HUES64 (cell line): ENCODE data around the gene MFAP3.

Experiments
- H3K27ac ChIP-seq: 2 replicates; pipeline ENCODE4 v1.7.0; 2013; ENCODE audit warnings: low read depth, low read length, inconsistent platforms
- H3K27me3 ChIP-seq: 2 replicates; pipeline ENCODE4 v1.6.1; 2013; ENCODE audit warnings: mild to moderate bottlenecking, low read length; ENCODE audit not compliant: insufficient read depth
- H3K36me3 ChIP-seq: 2 replicates; pipeline ENCODE4 v1.6.1; 2013; ENCODE audit warnings: mild to moderate bottlenecking, low read length; ENCODE audit not compliant: insufficient read depth
- H3K4me1 ChIP-seq: 2 replicates; pipeline ENCODE4 v1.6.1; 2013; ENCODE audit warnings: mild to moderate bottlenecking, low read length, moderate library complexity; ENCODE audit not compliant: insufficient read depth
- H3K4me3 ChIP-seq: 2 replicates; pipeline ENCODE4 v1.5.1; 2013; ENCODE audit warnings: mild to moderate bottlenecking, low read length, moderate library complexity
- H3K9ac ChIP-seq: 2 replicates; pipeline ENCODE4 v1.6.1; 2013; ENCODE audit warnings: mild to moderate bottlenecking, low read depth, low read length
- H3K9me3 ChIP-seq: 2 replicates; pipeline ENCODE4 v1.6.1; 2013; ENCODE audit warnings: low read depth, low read length; ENCODE audit not compliant: insufficient read depth
- WGBS: fragments of 150-250, 120-280 bp; methylation state at CpG from one replicate; pipeline ENCODE4 v1.1.7; 2013; ENCODE audit warnings: missing lambda C conversion rate; 5-methylcytosine and 5-hydroxymethylcytosine counted together

MFAP3 gene

DNA sequence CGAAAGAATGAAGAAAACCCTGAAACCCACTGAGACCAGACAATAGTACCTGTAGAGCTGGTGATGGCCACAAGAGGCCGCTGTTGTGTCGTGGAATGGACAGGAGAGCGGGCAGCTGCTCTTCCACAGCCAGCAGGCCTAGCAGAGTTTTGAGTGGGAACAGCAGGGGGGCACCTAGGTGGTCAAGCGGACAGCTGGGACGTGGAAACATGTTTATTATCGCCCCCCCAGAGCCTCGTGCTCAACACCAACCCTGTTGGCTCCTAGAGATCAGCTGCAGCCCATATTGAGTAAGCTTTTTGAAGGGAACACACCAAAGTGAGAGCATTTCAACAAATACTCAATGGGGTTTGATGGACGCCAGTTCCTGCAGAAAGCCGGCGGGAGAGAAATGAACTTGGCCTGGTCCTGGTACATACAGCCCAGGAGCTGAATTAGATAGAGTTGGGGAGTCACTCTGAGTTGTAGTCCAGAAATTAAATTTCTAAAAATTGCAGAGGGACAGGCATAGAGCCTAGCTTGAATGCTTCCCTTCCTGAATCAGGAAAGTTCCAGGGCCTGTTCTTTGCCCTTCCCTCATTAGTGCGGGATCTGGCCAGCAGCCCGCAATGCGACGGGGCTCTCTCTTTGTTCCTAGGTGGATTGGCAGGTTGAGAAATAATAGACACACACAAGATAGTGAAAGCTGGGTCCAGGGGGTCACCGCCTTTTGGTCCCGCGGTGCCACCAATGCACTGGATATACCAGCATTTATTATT is 33.8 kb downstream of the MFAP3 start:
- Histone ChIP-seq H3K27ac (no peak overlapping the region), H3K4me1 (0 out of 2 replicates have a peak, but pooled peaks cover under 1% of the 10 kb centered on the region), H3K36me3 (no peaks in the 10 kb centered on the region), H3K4me3 (no peak overlapping the region), H3K9me3 (no peaks in the 10 kb centered on the region), H3K27me3 (no peaks in the 10 kb centered on the region), H3K9ac (no peak overlapping the region)
- WGBS = 40% methylated on average over 18 of the region's 18 CpGs

DNA sequence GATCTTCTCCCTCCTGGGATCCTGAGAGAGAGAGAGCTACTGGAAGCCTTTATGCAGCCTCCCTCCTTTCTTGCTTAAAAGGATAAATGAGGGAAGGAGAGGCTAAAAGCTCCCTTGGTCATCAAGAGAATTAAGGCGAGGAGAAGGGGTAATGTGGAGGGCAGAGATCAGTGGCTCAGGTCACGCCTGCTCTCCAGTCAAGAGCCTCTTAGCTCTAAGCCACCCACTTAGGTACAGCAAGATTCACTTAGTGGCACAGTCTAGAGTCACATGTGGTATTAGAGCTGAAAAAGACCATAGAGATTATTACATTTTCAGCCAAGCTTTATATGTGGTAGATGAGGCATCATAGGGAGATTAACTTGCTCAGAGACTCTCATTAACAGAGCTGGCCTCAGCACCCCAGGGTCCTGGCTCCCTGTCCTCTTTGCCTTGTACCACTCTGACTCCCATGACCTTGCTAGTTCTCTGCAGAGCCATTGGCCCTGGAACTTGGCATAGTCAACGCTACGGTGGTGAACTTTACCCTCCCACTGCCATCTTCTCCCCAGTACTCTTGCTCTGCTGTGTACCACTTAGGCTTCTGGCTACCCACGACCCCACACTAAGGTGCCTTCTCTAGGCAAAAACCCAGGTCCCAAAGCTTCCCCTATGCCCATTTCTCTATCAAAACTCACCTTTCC is 37.6 kb downstream of the MFAP3 start:
- H3K4me3 ChIP-seq = no peak overlapping the region
- H3K36me3 ChIP-seq = no peaks in the 10 kb centered on the region
- peaks cover 15% of the 10 kb centered on the region for H3K4me1 ChIP-seq
- no peak overlapping the region for H3K9ac ChIP-seq
- no peaks in the 10 kb centered on the region for H3K9me3 ChIP-seq
- 79% methylated on average over 5 of the region's 5 CpGs for WGBS
- H3K27me3 ChIP-seq = 0 out of 2 replicates have a peak, but pooled peaks cover 3% of the 10 kb centered on the region
- H3K27ac ChIP-seq = no peak overlapping the region

DNA sequence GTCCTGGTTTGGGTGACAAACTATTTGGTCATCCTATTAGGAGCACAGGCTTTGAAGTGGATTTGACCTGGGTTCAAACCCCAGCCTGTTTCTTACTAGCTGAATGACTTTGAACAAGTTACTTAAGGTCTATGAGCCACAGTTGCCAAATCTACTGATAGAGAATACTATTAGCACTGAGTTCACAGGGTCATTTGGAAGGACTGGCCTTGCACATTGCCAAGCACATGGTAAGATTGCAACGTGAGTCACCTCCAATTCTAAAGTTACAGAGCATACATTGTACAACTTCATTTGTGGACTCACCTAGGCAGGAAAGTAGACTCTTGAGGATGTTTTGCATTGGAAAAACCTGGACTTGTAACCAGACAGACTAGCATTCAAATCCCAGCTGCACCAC is 38.9 kb downstream of the MFAP3 start:
- Histone ChIP-seq H3K9me3 (no peaks in the 10 kb centered on the region), H3K27ac (no peak overlapping the region), H3K9ac (no peak overlapping the region), H3K4me1 (peaks cover 15% of the 10 kb centered on the region), H3K27me3 (0 out of 2 replicates have a peak, but pooled peaks cover 3% of the 10 kb centered on the region), H3K36me3 (no peaks in the 10 kb centered on the region), H3K4me3 (no peak overlapping the region)
- 62% methylated on average over 1 of the region's 1 CpG for WGBS

DNA sequence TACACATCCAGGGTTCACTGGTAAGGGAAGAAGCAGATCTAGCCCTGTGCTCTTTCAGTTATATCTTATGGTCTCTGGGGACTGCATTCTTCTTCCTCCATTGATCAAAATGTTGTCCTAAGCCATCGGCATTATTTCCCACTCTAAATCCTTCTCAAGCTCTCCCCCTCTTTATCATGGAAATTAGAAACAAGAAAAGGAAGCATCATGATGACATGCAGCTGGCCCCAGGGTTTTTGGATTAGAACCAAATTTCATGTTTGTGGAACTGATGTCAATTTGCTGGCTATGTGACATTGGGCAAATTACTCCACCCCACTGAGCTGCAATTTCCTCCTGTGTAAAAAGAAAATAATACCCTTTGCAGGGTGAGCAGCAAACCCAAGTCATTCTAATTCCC is 39.5 kb downstream of the MFAP3 start:
- WGBS = 43% methylated on average over 1 of the region's 1 CpG
- Histone ChIP-seq H3K4me1 (peaks cover 20% of the 10 kb centered on the region), H3K27ac (no peak overlapping the region), H3K4me3 (no peak overlapping the region), H3K27me3 (0 out of 2 replicates have a peak, but pooled peaks cover 3% of the 10 kb centered on the region), H3K9ac (no peak overlapping the region), H3K36me3 (no peaks in the 10 kb centered on the region), H3K9me3 (no peaks in the 10 kb centered on the region)

DNA sequence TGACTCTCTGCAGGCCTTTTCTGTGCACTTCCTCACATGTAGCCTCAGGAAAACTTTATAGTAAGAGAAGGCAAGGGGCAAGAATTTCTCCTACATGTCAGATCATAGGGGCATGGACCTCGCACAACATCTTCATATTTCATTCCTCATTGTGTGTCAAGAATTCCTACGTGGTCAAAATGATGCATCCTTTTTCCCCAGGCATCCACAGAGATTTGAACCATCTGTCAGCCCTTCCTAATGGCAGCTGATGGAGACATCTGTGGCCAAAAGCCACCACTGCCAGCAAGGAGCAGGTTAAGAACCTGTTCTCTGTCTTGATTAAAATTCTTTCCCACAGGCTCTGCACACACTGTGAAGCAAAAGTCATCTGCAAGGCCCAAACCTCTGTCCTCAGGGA is 42.5 kb downstream of the MFAP3 start:
- H3K27me3 ChIP-seq = peaks cover 13% of the 10 kb centered on the region; the same call in 1 of the 2 replicates
- H3K27ac ChIP-seq = no peak overlapping the region
- no peaks in the 10 kb centered on the region for H3K36me3 ChIP-seq
- H3K4me3 ChIP-seq = no peak overlapping the region
- H3K4me1 ChIP-seq = peaks cover 42% of the 10 kb centered on the region
- H3K9me3 ChIP-seq = no peaks in the 10 kb centered on the region
- 93% methylated on average over 2 of the region's 2 CpGs for WGBS
- no peak overlapping the region for H3K9ac ChIP-seq

DNA sequence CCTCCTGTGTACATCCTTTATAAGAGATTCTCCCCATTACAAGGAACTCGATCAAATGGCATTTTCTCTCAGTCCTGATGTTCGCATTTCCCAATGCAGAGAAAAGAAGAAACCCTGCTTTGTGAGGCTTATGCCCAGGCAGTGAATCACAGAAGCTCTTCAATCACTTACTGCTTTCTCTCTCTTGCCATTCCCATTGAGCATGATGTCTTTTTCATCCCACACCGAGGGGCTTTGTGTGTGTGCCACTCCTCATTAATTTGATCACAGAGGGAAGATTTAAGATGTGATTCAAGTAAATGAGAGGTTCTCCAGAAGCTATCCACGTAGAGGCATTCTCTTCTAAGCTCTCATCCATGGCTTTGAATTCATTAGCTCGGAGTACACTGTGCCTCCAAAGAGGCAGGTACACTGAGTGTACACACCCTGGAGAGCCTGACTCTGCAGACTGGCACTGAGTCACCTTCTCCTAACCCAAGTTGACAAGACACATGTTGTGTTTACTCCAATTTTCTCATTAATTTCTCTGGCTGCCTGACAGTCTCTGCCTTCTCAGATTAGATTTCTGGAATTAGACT is 45.4 kb downstream of the MFAP3 start:
- Histone ChIP-seq H3K27ac (no peak overlapping the region), H3K4me3 (no peak overlapping the region), H3K36me3 (no peaks in the 10 kb centered on the region), H3K9ac (no peak overlapping the region), H3K27me3 (peaks cover 10% of the 10 kb centered on the region; the same call in 1 of the 2 replicates), H3K9me3 (no peaks in the 10 kb centered on the region), H3K4me1 (peaks cover 45% of the 10 kb centered on the region)
- WGBS = 84% methylated on average over 5 of the region's 5 CpGs

DNA sequence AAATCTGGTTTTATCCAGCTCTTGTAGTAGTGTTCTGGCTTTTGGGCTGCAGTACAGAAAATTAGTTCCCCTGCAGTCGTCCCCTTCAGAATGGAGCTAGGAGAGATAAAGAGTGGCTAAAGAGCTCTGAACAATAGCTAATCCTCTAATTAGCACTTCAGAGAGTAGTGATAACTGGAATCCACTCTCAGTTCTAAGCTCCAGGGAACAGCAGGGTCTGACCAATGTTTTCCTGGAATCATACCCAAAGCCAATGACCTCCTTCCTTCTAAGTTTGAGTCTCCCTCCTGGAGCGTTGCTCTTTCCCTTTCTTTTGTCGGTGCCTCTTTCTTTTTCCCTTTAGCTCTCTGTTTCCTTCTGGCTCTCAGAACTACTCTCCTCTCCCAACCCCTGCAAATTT is 47.4 kb downstream of the MFAP3 start:
- H3K27me3 ChIP-seq = peaks cover 10% of the 10 kb centered on the region; the same call in 1 of the 2 replicates
- H3K36me3 ChIP-seq = no peaks in the 10 kb centered on the region
- 14% methylated on average over 3 of the region's 3 CpGs for WGBS
- no peak overlapping the region for H3K9ac ChIP-seq
- no peak overlapping the region for H3K4me3 ChIP-seq
- H3K27ac ChIP-seq = no peak overlapping the region
- H3K9me3 ChIP-seq = no peaks in the 10 kb centered on the region
- H3K4me1 ChIP-seq = peaks cover 43% of the 10 kb centered on the region

DNA sequence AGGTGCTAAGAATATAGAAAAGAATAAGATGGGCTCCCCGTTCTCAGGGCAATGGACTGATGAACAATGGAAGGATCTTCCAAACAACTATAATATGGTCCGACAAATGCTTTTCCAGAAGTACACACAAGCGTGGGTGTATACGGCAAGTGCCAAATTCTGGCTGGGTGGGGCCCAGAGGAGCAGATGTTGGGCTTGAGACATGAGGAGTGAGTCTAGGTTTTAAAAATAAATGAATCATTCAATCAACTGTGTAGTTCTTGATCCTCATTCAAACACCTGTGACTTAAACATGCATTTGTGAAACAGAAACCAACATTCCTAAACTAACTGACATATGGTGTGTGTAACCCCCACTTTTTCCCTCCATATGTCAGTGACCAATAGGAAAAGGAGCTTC is 47.9 kb downstream of the MFAP3 start:
- H3K9ac ChIP-seq = no peak overlapping the region
- H3K27me3 ChIP-seq = peaks cover 10% of the 10 kb centered on the region; the same call in 1 of the 2 replicates
- H3K27ac ChIP-seq = no peak overlapping the region
- H3K4me1 ChIP-seq = peaks cover 46% of the 10 kb centered on the region
- H3K36me3 ChIP-seq = no peaks in the 10 kb centered on the region
- H3K9me3 ChIP-seq = no peaks in the 10 kb centered on the region
- 74% methylated on average over 4 of the region's 4 CpGs for WGBS
- H3K4me3 ChIP-seq = no peak overlapping the region

DNA sequence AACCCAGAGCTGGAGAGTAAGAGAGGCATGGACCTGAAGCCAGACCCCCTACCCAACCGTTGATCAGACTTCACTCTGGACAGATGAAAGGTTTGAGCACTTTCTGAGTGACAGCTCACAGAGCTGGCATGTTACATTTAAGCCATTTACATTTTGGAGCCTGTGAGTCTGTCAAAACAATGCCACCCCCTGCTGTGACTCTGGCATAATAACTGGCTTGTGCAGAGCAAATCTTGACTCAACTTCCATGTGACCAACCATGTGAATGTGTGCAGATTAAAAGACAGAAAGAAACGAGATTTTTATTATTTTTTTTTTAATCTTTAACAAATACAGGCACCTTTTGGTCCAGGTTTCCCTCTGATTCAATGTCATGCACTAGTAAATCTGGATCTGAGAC is 48.5 kb downstream of the MFAP3 start:
- Histone ChIP-seq H3K4me3 (no peak overlapping the region), H3K27ac (no peak overlapping the region), H3K4me1 (peaks cover 52% of the 10 kb centered on the region), H3K36me3 (no peaks in the 10 kb centered on the region), H3K27me3 (peaks cover 10% of the 10 kb centered on the region; the same call in 1 of the 2 replicates), H3K9ac (no peak overlapping the region), H3K9me3 (no peaks in the 10 kb centered on the region)
- WGBS = 41% methylated on average over 1 of the region's 2 CpGs

DNA sequence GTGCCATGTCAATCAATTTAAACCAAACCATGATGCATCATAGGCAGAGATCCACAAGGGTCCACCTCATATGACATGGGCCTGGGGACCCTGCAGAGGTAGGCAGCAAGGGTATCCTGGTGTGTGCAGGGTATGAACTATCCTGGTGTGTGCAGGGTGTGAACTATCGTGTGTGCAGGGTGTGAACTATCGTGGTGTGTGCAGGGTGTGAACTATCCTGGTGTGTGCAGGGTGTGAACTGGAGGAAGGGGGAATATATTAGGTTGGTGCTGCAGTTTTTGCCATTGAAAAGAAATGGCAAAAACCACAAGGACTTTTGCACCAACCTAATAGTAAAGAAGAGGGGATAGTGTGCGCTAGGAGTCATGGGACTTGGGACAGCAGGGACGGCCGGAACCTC is 50.0 kb downstream of the MFAP3 start:
- 94% methylated on average over 5 of the region's 5 CpGs for WGBS
- Histone ChIP-seq H3K9me3 (no peaks in the 10 kb centered on the region), H3K4me3 (no peak overlapping the region), H3K36me3 (no peaks in the 10 kb centered on the region), H3K9ac (no peak overlapping the region), H3K27ac (no peak overlapping the region), H3K4me1 (peaks cover 47% of the 10 kb centered on the region), H3K27me3 (peaks cover 10% of the 10 kb centered on the region; the same call in 1 of the 2 replicates)

DNA sequence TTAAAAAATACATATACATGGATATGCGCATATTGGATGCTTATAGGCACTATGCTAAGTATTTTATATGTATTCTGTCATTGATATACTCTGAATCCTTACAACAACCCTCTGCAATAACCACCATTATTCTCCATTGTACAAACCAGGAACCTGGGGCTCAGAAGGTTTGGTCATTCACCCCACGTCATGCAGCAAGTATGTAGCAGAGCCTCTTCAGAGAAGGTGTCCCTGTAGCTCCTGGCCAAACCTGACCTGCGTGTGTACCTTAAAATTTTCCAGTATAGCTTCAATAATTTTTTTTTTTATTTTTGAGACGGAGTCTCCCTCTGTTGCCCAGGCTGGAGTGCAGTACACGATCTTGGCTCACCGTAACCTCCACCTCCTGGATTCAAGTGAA is 51.9 kb downstream of the MFAP3 start:
- Histone ChIP-seq H3K4me1 (peaks cover 36% of the 10 kb centered on the region), H3K36me3 (no peaks in the 10 kb centered on the region), H3K9ac (no peak overlapping the region), H3K27ac (no peak overlapping the region), H3K27me3 (no peaks in the 10 kb centered on the region), H3K4me3 (no peak overlapping the region), H3K9me3 (no peaks in the 10 kb centered on the region)
- 94% methylated on average over 5 of the region's 6 CpGs for WGBS
